WTC11 (cell line): ENCODE measurements around the gene NCOA1.

Experiments
- CBFB ChIP-seq: sonication (generic); formaldehyde crosslinking; IDR thresholded peaks from 2 replicates; pipeline ENCODE4 v1.8.1; 2022; ENCODE audit warnings: mild to moderate bottlenecking, low read depth, missing genetic modification reagents
- CREM ChIP-seq: sonication (generic); formaldehyde crosslinking; IDR thresholded peaks from 2 replicates; pipeline ENCODE4 v1.8.1; 2022; ENCODE audit warnings: mild to moderate bottlenecking, missing genetic modification reagents, moderate library complexity
- CTCF ChIP-seq: fragments of 200-600 bp; IDR thresholded peaks from 2 replicates; pipeline ENCODE4 v1.8.0; 2022; ENCODE audit warnings: antibody characterized with exemption
- ELF4 ChIP-seq: sonication (generic); formaldehyde crosslinking; IDR thresholded peaks from 2 replicates; pipeline ENCODE4 v1.8.1; 2022; ENCODE audit warnings: low read depth, mild to moderate bottlenecking, moderate library complexity, missing genetic modification reagents
- ERG ChIP-seq: fragments of 250-450 bp; sonication (Bioruptor Pico); IDR thresholded peaks from 2 replicates; pipeline ENCODE4 v1.8.0; 2021; ENCODE audit warnings: mild to moderate bottlenecking
- MXD4 ChIP-seq: fragments of 250-450 bp; sonication (Bioruptor Pico); IDR thresholded peaks from 2 replicates; pipeline ENCODE4 v1.8.0; 2021; ENCODE audit warnings: mild to moderate bottlenecking, moderate library complexity, borderline replicate concordance
- SMAD3 ChIP-seq: sonication (generic); formaldehyde crosslinking; IDR thresholded peaks from 2 replicates; pipeline ENCODE4 v1.8.0; 2022; ENCODE audit warnings: missing genetic modification reagents, mild to moderate bottlenecking, borderline replicate concordance
- SP1 ChIP-seq: sonication (generic); formaldehyde crosslinking; conservative IDR thresholded peaks from 2 replicates; pipeline ENCODE4 v1.8.1; 2022; ENCODE audit warnings: missing genetic modification reagents
- ZNF423 ChIP-seq: fragments of 250-450 bp; sonication (Bioruptor Pico); IDR thresholded peaks from 2 replicates; pipeline ENCODE4 v2.1.2; 2022; ENCODE audit warnings: mild to moderate bottlenecking, moderate library complexity
- ZNF512 ChIP-seq: sonication (generic); formaldehyde crosslinking; IDR thresholded peaks from 2 replicates; pipeline ENCODE4 v1.8.1; 2022; ENCODE audit warnings: missing genetic modification reagents, borderline replicate concordance
- ZSCAN18 ChIP-seq: fragments of 250-450 bp; sonication (Bioruptor Pico); IDR thresholded peaks from 2 replicates; pipeline ENCODE4 v2.1.2; 2022; ENCODE audit warnings: mild to moderate bottlenecking, moderate library complexity
- TF ChIP-seq, protein P1 (sequence below): sonication (generic); formaldehyde crosslinking; IDR thresholded peaks from 2 replicates; pipeline ENCODE4 v1.8.0; 2022; ENCODE audit warnings: missing genetic modification reagents
- TF ChIP-seq, protein P2 (sequence below): sonication (generic); formaldehyde crosslinking; IDR thresholded peaks from 2 replicates; pipeline ENCODE4 v1.8.1; 2022; ENCODE audit warnings: mild to moderate bottlenecking, missing genetic modification reagents, moderate library complexity, borderline replicate concordance
- TF ChIP-seq, protein P3 (sequence below): sonication (generic); formaldehyde crosslinking; IDR thresholded peaks from 2 replicates; pipeline ENCODE4 v1.8.0; 2022; ENCODE audit warnings: mild to moderate bottlenecking, missing genetic modification reagents

GRCh38 chr2:24788816-24789215, 297.8 kb downstream of the NCOA1 start:
- TF ChIP-seq CTCF (no peak), ZNF512 (CRISPR knock-in tag) (no peak), ELF4 (CRISPR knock-in tag) (no peak), SP1 (no peak), ZSCAN18 (CRISPR knock-in tag) (no peak), ERG (CRISPR knock-in tag) (no peak), MXD4 (CRISPR knock-in tag) (no peak), ZNF423 (CRISPR knock-in tag) (no peak), CREM (CRISPR knock-in tag) (no peak), CBFB (CRISPR knock-in tag) (no peak), SMAD3 (CRISPR knock-in tag) (no peak)
- TF ChIP-seq, protein P1, sequence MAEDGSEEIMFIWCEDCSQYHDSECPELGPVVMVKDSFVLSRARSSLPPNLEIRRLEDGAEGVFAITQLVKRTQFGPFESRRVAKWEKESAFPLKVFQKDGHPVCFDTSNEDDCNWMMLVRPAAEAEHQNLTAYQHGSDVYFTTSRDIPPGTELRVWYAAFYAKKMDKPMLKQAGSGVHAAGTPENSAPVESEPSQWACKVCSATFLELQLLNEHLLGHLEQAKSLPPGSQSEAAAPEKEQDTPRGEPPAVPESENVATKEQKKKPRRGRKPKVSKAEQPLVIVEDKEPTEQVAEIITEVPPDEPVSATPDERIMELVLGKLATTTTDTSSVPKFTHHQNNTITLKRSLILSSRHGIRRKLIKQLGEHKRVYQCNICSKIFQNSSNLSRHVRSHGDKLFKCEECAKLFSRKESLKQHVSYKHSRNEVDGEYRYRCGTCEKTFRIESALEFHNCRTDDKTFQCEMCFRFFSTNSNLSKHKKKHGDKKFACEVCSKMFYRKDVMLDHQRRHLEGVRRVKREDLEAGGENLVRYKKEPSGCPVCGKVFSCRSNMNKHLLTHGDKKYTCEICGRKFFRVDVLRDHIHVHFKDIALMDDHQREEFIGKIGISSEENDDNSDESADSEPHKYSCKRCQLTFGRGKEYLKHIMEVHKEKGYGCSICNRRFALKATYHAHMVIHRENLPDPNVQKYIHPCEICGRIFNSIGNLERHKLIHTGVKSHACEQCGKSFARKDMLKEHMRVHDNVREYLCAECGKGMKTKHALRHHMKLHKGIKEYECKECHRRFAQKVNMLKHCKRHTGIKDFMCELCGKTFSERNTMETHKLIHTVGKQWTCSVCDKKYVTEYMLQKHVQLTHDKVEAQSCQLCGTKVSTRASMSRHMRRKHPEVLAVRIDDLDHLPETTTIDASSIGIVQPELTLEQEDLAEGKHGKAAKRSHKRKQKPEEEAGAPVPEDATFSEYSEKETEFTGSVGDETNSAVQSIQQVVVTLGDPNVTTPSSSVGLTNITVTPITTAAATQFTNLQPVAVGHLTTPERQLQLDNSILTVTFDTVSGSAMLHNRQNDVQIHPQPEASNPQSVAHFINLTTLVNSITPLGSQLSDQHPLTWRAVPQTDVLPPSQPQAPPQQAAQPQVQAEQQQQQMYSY (CRISPR knock-in tag) = no peak
- TF ChIP-seq, protein P2, sequence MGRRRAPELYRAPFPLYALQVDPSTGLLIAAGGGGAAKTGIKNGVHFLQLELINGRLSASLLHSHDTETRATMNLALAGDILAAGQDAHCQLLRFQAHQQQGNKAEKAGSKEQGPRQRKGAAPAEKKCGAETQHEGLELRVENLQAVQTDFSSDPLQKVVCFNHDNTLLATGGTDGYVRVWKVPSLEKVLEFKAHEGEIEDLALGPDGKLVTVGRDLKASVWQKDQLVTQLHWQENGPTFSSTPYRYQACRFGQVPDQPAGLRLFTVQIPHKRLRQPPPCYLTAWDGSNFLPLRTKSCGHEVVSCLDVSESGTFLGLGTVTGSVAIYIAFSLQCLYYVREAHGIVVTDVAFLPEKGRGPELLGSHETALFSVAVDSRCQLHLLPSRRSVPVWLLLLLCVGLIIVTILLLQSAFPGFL (CRISPR knock-in tag) = no peak
- TF ChIP-seq, protein P3, sequence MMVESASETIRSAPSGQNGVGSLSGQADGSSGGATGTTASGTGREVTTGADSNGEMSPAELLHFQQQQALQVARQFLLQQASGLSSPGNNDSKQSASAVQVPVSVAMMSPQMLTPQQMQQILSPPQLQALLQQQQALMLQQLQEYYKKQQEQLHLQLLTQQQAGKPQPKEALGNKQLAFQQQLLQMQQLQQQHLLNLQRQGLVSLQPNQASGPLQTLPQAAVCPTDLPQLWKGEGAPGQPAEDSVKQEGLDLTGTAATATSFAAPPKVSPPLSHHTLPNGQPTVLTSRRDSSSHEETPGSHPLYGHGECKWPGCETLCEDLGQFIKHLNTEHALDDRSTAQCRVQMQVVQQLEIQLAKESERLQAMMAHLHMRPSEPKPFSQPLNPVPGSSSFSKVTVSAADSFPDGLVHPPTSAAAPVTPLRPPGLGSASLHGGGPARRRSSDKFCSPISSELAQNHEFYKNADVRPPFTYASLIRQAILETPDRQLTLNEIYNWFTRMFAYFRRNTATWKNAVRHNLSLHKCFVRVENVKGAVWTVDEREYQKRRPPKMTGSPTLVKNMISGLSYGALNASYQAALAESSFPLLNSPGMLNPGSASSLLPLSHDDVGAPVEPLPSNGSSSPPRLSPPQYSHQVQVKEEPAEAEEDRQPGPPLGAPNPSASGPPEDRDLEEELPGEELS = no peak
